HG03460 (cell line): ENCODE data around the gene ARHGEF37.

Source experiments
- ATAC-seq: cut with Tn5 transposase; IDR thresholded peaks from one replicate; pipeline ENCODE4 v1.9.1; 2021; ENCODE audit not compliant: unreplicated experiment

The ARHGEF37 gene

DNA sequence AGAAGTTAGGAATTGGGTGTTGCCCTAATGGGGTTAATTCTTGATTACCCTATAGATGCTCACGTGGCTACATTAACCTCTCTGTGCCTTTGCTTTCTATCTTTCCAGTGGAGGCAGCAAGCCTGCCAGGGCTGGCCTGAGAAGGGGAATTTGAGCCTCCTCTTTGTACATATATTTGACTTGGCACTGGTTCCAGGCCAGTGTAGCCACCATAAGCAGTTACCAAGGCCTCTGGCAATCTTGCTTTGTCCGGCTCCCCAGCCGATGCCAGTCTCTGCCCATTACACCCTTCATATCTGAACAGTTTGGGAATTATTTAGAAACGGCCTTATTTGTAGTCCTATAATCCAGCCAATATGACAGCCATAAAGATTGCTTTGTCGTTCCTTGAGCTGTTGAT is 90.2 kb downstream of the ARHGEF37 start:
- no peak for ATAC-seq

DNA sequence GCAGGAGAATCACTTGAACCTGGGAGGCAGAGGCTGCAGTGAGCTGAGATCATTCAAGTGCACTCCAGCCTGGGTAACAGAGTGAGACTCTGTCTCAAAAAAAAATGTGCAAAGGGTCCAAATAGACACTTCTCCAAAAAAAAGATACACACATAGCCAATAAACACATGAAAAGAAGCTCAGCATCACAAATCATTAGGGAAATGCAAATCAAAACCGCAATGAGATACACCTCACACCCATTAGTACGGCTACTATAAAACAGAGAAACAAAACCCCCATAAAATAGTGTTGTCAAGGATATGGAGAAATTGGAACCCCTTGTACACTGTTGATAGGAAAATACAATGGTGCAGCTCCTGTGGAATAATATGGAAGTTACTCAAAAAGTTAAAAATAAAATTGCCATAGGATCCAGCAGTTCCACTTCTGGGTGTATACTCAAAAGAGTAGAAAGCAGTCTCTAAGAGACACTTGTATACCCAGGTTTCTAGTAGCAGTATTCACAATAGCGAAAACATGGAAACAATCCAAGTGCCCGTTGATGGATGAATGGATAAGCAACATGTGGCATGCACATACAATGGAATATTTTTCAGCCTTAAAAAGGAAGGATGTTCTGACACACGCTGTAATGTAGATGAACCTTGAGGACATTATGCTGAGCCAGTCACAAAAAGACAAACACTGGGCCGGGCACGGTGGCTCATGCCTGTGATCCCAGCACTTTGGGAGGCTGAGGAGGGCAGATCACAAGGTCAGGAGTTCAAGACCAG is 91.6 kb downstream of the ARHGEF37 start:
- ATAC-seq, result no peak

DNA sequence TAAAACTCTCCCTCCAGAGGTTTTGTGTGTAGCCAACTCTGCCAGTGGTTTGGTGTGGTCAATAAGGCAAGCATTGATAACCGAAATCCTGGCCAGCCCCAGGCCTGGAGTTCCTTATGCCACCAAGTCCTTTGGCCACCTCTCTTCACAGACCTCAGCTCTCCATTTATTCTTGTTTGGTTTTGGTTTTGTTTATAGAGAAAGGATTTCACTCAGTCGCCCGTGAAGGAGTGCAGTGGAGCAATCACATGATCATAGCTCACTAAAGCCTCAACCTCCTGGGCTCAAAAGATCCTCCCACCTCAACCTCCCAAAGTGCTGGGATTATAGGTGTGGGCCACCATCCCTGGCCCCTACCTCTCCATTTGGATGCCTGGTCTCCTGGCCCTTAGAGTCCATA is 93.4 kb downstream of the ARHGEF37 start:
- no peak for ATAC-seq

DNA sequence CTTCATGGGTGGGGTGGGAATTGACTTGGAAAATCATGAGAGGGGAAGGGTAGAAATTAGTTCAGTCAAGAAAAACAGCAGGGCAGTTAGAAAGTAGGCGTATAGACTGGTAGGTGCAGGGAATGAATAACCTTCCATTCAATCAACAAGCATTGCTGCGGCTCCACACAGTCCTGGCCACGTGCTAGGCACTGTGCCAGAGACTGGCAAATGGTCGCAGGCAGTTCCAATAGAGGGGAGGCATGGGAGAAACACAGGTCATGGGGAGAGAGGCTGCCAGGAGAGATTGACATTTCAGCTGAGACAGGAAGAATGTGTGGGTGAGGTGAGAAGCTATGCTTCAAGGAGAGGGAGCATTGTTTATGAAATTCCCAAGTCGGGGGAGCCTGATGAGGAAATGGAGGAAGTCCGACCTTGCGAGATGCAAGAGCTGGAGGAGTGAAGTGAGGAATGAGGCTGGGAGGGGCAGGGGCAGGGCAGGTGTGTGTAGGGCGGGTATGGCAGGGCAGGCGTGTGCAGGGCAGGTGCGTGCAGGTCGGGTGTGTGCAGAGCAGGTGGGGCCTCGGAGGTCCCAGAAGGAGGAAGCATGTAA is 94.4 kb downstream of the ARHGEF37 start:
- no peak for ATAC-seq

DNA sequence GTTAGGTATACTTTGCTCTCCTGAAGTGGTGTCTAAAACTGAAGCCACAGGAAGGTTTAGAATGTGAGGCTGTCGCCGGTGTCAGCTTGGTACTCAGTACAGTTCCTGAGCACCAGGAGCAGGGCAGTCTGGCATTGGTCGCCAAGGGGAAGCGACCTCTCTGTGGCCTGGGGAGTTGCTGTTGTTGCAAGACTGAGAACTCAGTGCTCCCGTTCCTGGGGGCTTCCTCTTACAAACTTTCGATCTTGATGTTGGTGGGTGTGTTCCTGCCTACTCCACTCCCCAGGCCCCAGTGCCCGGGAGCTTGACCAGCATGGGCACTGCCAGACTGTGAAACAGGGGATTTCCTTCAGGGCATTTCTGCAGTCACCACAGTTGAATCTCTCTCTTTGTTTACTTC is 96.4 kb downstream of the ARHGEF37 start:
- no peak for ATAC-seq

DNA sequence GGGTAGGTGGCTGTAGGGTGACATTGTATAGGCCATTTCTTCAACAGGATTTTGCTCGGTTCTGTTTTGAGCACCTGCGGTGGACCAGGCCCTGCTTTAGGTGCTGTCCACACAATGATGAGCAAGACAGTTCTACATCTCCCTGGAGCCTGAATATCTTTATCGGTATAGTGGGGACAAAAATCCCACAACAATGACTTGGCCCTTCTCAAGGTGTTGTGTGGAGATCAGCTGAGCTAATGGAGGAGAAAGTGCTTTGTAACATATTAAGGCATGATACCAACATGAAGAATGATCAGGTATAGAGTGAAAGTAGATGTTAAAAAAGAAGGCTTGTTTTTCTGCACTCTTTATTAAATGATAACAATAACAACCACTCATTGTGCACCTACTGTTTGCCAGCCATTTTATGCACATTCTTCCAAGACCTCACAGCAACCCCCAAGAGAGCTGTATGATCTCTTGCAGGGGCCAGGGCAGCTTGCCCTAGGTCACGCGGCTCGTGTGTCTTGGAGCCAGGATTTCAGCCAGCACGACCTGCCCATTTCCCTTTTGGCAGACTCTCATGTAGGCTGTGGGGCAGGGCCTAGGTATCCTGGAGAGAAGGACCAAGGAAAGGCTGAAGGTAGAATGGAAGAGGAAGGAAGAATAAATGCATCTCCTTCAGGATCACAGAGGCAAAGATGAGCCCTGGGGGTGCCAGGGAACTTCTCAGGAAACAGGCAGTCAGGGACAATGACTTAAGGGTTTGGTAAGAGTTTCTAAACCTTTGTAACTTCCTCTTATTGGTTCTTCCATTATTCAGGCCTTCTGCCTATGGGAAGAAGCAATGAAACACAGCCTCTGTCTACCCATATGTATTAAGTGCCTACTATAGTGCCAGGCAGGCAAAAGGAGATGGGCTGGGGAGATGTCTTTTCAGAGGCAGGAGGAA is 98.8 kb downstream of the ARHGEF37 start:
- peak; percentile 30 for ATAC-seq

DNA sequence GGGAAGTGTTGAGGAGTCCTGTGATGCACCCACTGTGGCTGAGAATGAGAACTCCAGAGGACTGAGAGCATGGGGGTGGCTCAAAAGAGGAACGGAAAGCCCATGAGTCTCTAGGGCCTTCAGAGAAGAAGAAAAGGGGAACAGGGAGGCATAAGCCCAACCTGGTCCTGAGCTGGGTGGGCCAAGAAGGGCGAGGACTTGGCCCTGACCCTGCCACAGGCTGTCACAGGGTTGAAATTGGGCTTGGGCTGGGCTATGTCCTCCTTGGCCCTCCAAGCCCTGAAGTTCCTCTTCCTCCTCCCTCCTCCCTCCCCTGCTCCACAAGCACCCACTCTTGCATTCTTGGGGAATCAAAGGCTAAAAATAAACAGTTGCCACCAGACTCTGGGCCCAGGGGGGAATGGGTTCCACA is 99.5 kb downstream of the ARHGEF37 start:
- peak; percentile 99 for ATAC-seq

DNA sequence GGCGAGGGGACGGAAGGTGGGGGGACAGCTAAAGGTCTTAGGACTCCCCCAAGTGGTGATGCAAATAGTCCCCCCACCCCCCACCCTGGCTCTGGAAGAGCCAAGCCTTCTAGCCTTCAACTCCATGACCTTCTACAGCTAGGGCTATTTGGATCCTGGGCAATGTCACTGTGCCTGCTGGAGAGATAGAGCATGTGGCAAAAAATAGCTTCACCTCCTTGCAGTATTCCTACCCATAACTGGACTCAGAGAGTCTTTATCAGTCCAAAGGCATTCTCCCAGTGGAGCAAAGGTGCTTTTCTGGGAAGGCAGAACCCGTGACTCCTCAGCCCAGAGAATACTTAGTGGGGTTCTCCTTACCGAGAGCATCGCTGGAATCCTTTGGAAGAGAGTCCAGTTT is 100.0 kb downstream of the ARHGEF37 start:
- ATAC-seq, result no peak

DNA sequence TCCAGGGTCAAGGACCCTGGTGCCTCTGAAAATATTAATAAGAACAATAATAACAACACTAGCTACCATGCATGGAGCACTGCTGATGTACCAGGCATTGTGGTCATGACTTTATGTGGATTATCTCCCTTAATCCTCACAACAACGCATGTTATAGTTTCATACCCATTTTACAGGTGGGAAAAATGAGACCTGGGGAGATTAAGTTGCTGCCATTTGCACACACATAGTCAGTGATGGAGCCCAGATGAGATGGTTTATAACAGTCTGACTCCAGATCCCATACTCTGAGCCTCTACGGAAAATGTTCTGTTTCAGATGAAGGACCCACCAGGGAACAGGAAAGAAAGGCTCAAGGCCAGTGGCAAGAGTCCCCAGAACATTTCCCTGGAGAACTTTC is 100.6 kb downstream of the ARHGEF37 start:
- no peak for ATAC-seq

DNA sequence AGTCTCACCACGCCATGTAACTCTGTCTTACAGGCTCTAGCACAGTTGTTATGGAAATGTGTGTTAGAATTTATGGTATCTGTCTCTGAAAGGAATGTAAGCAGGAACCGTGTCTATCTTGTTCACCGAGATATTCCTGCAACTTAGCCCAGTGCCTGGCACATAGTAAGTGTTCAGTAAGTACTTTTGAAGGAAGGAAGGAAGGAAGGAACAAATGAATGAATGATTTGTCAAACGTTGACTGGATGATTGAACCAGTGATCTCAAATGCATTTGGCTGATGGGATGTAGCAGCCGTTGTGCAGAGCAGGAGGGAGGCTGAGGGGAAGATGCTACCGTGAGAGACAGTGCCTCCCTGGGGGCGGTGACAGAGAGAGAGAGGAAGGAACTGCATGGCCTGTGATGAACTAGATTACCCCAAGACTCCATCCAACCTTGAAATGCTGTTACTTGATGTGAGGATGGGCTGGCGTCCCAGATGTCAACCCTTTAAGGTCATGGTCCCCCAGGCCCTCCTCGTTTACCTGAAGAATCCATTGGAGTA is 101.3 kb downstream of the ARHGEF37 start:
- no peak for ATAC-seq

DNA sequence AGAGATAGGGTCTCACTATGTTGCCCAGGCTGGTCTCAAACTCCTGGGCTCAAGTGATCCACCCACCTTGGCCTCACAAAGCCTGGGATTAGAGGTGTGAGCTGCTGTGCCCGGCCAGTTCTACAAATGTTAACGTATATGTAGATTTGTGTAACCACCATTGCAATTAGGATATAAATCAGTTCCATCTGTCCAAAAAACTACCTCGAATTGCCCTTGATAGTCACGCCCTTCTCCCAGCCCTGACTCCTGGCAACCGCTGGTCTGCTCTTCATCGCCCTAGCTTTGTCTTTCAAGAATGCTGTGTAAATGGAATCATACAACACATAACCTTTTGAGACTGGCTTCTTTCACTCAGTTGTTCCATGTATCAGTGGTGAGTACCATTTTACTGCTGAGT is 102.7 kb downstream of the ARHGEF37 start:
- ATAC-seq, result no peak

DNA sequence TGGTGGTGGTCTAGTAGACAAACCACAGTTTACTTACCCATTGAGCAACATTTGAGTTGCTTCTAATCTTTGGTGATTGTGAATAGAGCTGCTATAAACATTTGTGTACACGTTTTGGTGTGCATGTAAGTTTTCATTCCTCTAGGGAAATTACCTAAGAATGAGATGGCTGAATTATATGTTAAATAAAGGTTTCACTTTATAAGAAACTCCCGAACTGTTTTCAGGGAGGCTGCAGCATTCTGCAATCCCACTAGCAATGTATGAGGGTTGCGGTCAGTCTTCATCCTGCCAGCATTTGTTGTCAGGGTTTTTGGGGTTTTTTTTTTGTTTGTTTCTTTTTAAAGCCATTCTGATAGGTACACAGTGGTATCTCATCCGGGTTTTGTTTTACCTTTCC is 103.1 kb downstream of the ARHGEF37 start:
- no peak for ATAC-seq
